Keratinocyte (primary cell): ENCODE data around the gene PUS1. TPM values are rescaled to one million over a fixed set of nuclear protein-coding genes. Genes with fewer than 3 reads are reported as not detected.

Source experiments
- DNase-seq: peaks from one replicate; pipeline ENCODE4 v3.0.0-alpha.2; 2011; ENCODE audit warnings: low read depth, missing footprints, low spot score
- FAIRE-seq: peaks from 2 replicates; lab custom pipeline; 2011; peaks lifted over from hg19 to GRCh38; lab: Jason Lieb, UNC
- H2AFZ ChIP-seq: 2 replicates; pipeline ENCODE4 v1.6.0; 2012; ENCODE audit warnings: low read length, control low read depth, inconsistent platforms; ENCODE audit not compliant: control insufficient read depth
- H3K27ac ChIP-seq: 2 replicates; pipeline ENCODE4 v1.5.1; 2011; ENCODE audit warnings: low read length; ENCODE audit not compliant: control insufficient read depth, insufficient read depth
- H3K27me3 ChIP-seq: 3 replicates; pipeline ENCODE4 v1.6.0; 2011; ENCODE audit warnings: low read length; ENCODE audit not compliant: control insufficient read depth, insufficient read depth; ENCODE audit errors: extremely low read depth
- H3K36me3 ChIP-seq, 2 experiments: 2 replicates in 1 of 2; 3 replicates in 1 of 2; pipeline ENCODE4 v1.5.1; 2011; ENCODE audit warnings: low read length in 2 of 2, mild to moderate bottlenecking in 1 of 2; ENCODE audit not compliant: control insufficient read depth in 2 of 2, insufficient read depth in 2 of 2; ENCODE audit errors: extremely low read depth in 1 of 2
- H3K4me1 ChIP-seq: 3 replicates; pipeline ENCODE4 v1.5.1; 2011; ENCODE audit warnings: low read length; ENCODE audit not compliant: control insufficient read depth, insufficient read depth; ENCODE audit errors: extremely low read depth
- H3K4me2 ChIP-seq: 3 replicates; pipeline ENCODE4 v1.6.0; 2011; ENCODE audit warnings: low read depth, low read length; ENCODE audit not compliant: control insufficient read depth, insufficient read depth; ENCODE audit errors: extremely low read depth
- H3K4me3 ChIP-seq, 3 experiments: fragments of 200-600 bp in 1 of 3; sonication (generic) in 1 of 3; 2 replicates in 2 of 3; 3 replicates in 1 of 3; pipeline ENCODE4 v1.5.1; 2011 to 2016; ENCODE audit warnings: low read length in 3 of 3, mild to moderate bottlenecking in 3 of 3, control low read depth in 2 of 3, inconsistent platforms in 1 of 3, low read depth in 1 of 3, mixed read lengths in 1 of 3, mixed run types in 1 of 3, moderate library complexity in 1 of 3; ENCODE audit not compliant: control insufficient read depth in 2 of 3, insufficient read depth in 2 of 3; ENCODE audit errors: extremely low read depth in 1 of 3
- H3K79me2 ChIP-seq: 2 replicates; pipeline ENCODE4 v1.6.0; 2012; ENCODE audit warnings: low read length; ENCODE audit not compliant: control insufficient read depth, insufficient read depth
- H3K9ac ChIP-seq: 3 replicates; pipeline ENCODE4 v1.6.0; 2011; ENCODE audit warnings: low read length; ENCODE audit not compliant: control insufficient read depth, insufficient read depth; ENCODE audit errors: extremely low read depth
- H3K9me1 ChIP-seq: 3 replicates; pipeline ENCODE4 v1.6.0; 2011; ENCODE audit warnings: low read length; ENCODE audit not compliant: control insufficient read depth, insufficient read depth; ENCODE audit errors: extremely low read depth
- H3K9me3 ChIP-seq: 2 replicates; pipeline ENCODE4 v1.5.1; 2012; ENCODE audit warnings: low read depth, low read length; ENCODE audit not compliant: control insufficient read depth
- H4K20me1 ChIP-seq: 3 replicates; pipeline ENCODE4 v1.6.0; 2011; ENCODE audit warnings: low read length; ENCODE audit not compliant: control insufficient read depth, insufficient read depth; ENCODE audit errors: extremely low read depth
- EZH2 ChIP-seq: IDR thresholded peaks from one replicate; pipeline ENCODE4 v1.6.1; 2012; ENCODE audit warnings: inconsistent platforms, mild to moderate bottlenecking, low read length, moderate library complexity
- dilution Hi-C: fragments of 300-500 bp; cut with MboI; formaldehyde crosslinking; loops from one replicate; pipeline ENCODE4 v1.7.0; 2020; ENCODE audit warnings: low sequenced_read_pairs; ENCODE audit not compliant: extremely low pct_ligation_motif_present
- polyA plus RNA-seq, 5 experiments: library from polyadenylated mRNA; depleted of rRNA in 3 of 5; stranded (reverse) in 3 of 5; stranded (forward) in 1 of 5; unstranded in 1 of 5; fragments of >200 nt; gene quantifications; 1 replicate in 1 of 5; 2 replicates in 3 of 5; 3 replicates in 1 of 5; pipeline versions ENCODE4 v1.2.1 to v1.2.3, GENCODE V29; 2011 to 2012; ENCODE audit warnings: missing spikeins in 2 of 5, low read depth in 1 of 5, low replicate concordance in 1 of 5
- TF ChIP-seq, protein P1 (sequence below), 3 experiments: IDR thresholded peaks in 1 of 3; conservative IDR thresholded peaks in 1 of 3; optimal IDR thresholded peaks in 1 of 3; 2 replicates in 2 of 3; 3 replicates in 1 of 3; pipeline versions ENCODE3 to v1.5.1; 2011; ENCODE audit warnings: low read length in 3 of 3, mild to moderate bottlenecking in 3 of 3, moderate library complexity in 2 of 3, control low read depth in 1 of 3, inconsistent platforms in 1 of 3; ENCODE audit not compliant: insufficient read depth in 2 of 3; ENCODE audit errors: extremely low read depth in 1 of 3

The PUS1 gene
- polyA plus RNA-seq, 1 donor (not counting 4 experiments of a cell fraction or from before 2014, with no cell fraction given) = 25.8 TPM

DNA sequence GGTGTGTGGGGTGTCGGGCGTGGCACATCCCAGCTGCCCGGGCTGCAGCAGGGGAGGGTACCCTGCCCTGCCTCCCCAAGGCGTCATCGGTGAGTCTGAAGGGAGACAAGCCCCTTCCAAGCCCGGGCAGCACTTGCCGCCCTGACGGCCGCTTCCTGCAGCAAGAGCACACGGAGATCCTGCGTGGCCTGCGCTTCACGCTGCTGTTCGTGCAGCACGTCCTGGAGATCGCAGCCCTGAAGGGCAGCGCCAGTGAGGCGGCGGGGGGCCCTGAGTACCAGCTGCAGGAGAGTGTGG lies 10.1 kb upstream of the PUS1 start:
- Histone ChIP-seq H3K27me3 (no peaks in the 10 kb centered on the region), H3K9me1 (no peaks in the 10 kb centered on the region), H3K27ac (no peak overlapping the region), H3K4me1 (no peaks in the 10 kb centered on the region), H3K4me3 (no peak overlapping the region), H3K9ac (no peak overlapping the region), H3K36me3 (peaks cover 0 to 31% of the 10 kb centered on the region in 2 experiments), H3K9me3 (no peaks in the 10 kb centered on the region), H4K20me1 (no peaks in the 10 kb centered on the region), H2AFZ (no peak overlapping the region), H3K79me2 (no peaks in the 10 kb centered on the region), H3K4me2 (no peak overlapping the region)
- no peak for TF ChIP-seq EZH2
- TF ChIP-seq, protein P1, sequence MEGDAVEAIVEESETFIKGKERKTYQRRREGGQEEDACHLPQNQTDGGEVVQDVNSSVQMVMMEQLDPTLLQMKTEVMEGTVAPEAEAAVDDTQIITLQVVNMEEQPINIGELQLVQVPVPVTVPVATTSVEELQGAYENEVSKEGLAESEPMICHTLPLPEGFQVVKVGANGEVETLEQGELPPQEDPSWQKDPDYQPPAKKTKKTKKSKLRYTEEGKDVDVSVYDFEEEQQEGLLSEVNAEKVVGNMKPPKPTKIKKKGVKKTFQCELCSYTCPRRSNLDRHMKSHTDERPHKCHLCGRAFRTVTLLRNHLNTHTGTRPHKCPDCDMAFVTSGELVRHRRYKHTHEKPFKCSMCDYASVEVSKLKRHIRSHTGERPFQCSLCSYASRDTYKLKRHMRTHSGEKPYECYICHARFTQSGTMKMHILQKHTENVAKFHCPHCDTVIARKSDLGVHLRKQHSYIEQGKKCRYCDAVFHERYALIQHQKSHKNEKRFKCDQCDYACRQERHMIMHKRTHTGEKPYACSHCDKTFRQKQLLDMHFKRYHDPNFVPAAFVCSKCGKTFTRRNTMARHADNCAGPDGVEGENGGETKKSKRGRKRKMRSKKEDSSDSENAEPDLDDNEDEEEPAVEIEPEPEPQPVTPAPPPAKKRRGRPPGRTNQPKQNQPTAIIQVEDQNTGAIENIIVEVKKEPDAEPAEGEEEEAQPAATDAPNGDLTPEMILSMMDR (optimal IDR thresholded peaks at IDR 0.05 in 1 of 3, IDR thresholded peaks at IDR 0.05 in 1 of 3, conservative IDR thresholded peaks at IDR 0.05 in 1 of 3; ENCODE audit: extremely low read depth in 1 of 3, insufficient read depth in 2 of 3, low read length in 3 of 3) = no peak
- DNase-seq (no peak), FAIRE-seq (no peak)
- dilution Hi-C loops = no loop called here

- TF ChIP-seq EZH2 = no peak
- Histone ChIP-seq H3K4me2 (no peak overlapping the region), H3K9me3 (no peaks in the 10 kb centered on the region), H2AFZ (no peak overlapping the region), H3K4me1 (no peaks in the 10 kb centered on the region), H4K20me1 (no peaks in the 10 kb centered on the region), H3K4me3 (no peak overlapping the region), H3K27ac (no peak overlapping the region), H3K36me3 (peaks cover 0 to 30% of the 10 kb centered on the region in 2 experiments), H3K9me1 (no peaks in the 10 kb centered on the region), H3K79me2 (no peaks in the 10 kb centered on the region), H3K27me3 (no peaks in the 10 kb centered on the region), H3K9ac (no peak overlapping the region)
- no peak for FAIRE-seq
- no peak for DNase-seq
- dilution Hi-C loops = no loop called here
Observed at GRCh38 chr12:131919366-131920156, 9.5 kb upstream of the PUS1 start.

DNA sequence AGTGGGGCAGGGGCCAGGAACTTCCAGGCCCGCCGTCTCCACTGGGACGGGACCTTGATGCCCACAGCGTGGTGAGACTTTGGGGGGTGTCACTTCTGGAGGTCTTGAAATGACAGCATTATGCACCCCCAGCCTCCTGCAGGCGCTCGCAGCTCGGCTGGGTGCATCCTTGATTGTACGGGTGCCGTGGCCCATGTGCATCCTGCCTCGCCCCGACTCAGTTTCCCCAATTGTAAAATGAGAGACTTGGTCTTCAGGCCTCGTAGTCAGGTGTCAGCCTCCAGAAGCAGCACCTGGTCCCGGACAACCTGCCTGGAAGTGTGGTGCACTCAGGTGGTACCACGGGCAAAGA lies 8.9 kb upstream of the PUS1 start:
- dilution Hi-C loops = no loop called here

More for the DNA sequence above, 8.9 kb upstream of the PUS1 start:
- TF ChIP-seq, protein P1 (optimal IDR thresholded peaks at IDR 0.05 in 1 of 3, IDR thresholded peaks at IDR 0.05 in 1 of 3, conservative IDR thresholded peaks at IDR 0.05 in 1 of 3; ENCODE audit: extremely low read depth in 1 of 3, insufficient read depth in 2 of 3, low read length in 3 of 3) = no peak
- no peak for TF ChIP-seq EZH2
- Histone ChIP-seq H3K4me2 (no peak overlapping the region), H3K27me3 (no peaks in the 10 kb centered on the region), H3K79me2 (no peaks in the 10 kb centered on the region), H3K9ac (no peak overlapping the region), H3K36me3 (peaks cover 0 to 27% of the 10 kb centered on the region in 2 experiments), H3K9me1 (no peaks in the 10 kb centered on the region), H4K20me1 (no peaks in the 10 kb centered on the region), H3K9me3 (no peaks in the 10 kb centered on the region), H3K4me3 (no peak overlapping the region), H3K27ac (no peak overlapping the region), H3K4me1 (no peaks in the 10 kb centered on the region), H2AFZ (no peak overlapping the region)
- FAIRE-seq (no peak), DNase-seq (no peak)
